NCI-H460 (cell line): ENCODE results near the gene LSM12. TPM values are rescaled to one million over a fixed set of nuclear protein-coding genes. Genes with fewer than 3 reads are reported as not detected.

Experiments used
- DNase-seq: peaks from one replicate; pipeline ENCODE4 v3.0.0-alpha.2; 2016; ENCODE audit warnings: low read depth; ENCODE audit errors: extremely low read depth
- small RNA-seq, 2 experiments: library from RNA; depleted of rRNA; stranded (forward); fragments of <200 nt; gene quantifications; one replicate each; pipeline ENCODE3, GENCODE V24; 2014
- total RNA-seq: library from RNA; depleted of rRNA; stranded (reverse); fragments of >200 nt; shearing (Covaris generic); gene quantifications from 2 replicates; pipeline ENCODE4 v1.2.3, GENCODE V29; 2014; rRNA removed

LSM12 gene
- total RNA-seq, 1 experiment from 2014 or later: 76.3 TPM

- DNase-seq: peak; percentile 70
These were observed 72.0 kb downstream of the LSM12 start for GRCh38 chr17:43994272-43995149.

DNA sequence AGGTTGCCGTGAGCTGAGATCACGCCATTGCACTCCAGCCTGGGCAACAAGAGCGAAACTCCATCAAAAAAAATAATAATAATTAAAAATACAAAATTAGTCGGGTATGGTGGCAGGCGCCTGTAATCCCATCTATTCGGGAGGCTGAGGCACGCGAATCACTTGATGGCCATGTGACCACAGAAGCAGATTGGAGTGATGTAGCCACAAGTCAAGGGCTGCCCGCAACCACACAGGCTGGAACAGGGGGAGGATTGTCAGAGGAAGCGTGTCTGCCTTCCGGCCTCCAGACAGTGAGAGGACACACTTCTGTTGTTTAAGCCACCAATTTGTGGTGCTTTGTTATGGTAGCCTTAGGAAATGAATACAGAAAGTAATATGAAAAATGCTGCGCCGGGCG, 73.8 kb downstream of the LSM12 start:
- no peak for DNase-seq

GRCh38 chr17:43988301-43988700, 78.2 kb downstream of the LSM12 start:
- DNase-seq: no peak

GRCh38 chr17:43987131-43988021, 79.1 kb downstream of the LSM12 start:
- no peak for DNase-seq

DNA sequence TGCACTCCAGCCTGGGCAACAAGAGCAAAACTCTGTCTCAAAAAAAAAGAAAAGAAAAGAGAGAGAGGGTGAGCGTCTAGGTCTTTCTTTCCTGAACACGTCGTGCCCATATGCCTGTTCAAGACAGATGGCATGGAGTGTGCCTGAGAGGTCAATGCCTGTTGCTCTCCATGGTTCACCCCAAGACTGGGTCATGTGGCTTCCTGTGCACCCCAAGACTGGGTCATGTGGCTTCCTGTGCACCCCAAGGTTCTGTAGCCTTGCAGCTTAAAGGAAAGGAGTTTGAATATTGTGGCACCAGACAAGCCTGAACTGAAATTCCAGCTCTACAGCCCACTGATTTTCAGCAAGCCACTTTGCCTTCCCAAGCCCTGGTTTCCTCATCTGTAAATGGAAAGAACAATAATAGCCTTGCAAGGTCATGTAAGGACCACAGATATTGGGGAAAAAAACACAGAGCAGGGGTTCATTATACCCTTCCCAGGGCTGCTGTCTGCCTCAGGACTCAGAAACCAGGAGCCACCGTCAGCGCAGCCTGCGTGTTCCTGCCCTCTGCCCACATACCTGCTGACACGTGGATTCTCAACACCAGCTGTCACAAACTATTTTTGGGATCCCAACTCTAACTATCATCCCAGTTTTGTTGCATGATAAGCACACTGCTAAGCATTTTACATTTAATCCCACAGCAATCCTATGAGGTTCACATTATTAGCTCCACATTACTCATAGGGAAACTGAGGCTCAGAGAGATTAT, 80.1 kb downstream of the LSM12 start:
- no peak for DNase-seq

DNA sequence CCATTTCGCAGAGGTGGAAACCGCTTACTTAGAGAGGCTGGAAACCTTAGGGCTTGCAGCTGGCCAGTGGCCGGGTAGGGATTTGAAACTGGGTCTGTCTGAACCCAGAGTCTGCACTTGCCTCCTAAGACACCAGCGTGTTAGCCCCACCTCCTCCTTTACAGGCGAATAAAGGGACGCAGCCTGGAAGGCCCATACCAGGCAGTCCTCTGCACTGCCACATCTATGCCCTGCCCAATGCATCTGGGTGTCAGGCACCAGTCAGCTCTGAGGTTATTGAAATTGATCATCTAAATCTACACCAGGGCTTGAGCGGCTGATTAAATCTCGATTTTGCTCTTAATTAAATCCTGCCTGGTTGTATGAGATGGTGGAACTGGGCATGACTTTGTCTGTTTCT, 82.0 kb downstream of the LSM12 start:
- no peak for DNase-seq

Small RNA genes within 50 kb of the gene (small RNA-seq; reads per million reads assigned to genes)
- 0 to 0.12 reads per million in 2 experiments for gene RF00012

Other genes starting within 250 kb of the LSM12 start
- 9.6 and 13.4 TPM in 2 replicates for gene MPP3, start 233.5 kb downstream of the LSM12 start, total RNA-seq
- gene CD300LG, start 219.5 kb downstream of the LSM12 start, total RNA-seq: not detected in 2 replicates
- gene MPP2, start 159.1 kb downstream of the LSM12 start, total RNA-seq: 0.29 and 0.74 TPM in 2 replicates
- not detected in 2 replicates for gene PPY, start 124.2 kb downstream of the LSM12 start, total RNA-seq
- gene PYY, start 112.7 kb downstream of the LSM12 start, total RNA-seq: not detected in 2 replicates
- 0.25 and 0.58 TPM in 2 replicates for gene NAGS, start 62.0 kb downstream of the LSM12 start, total RNA-seq
- gene TMEM101, start 51.7 kb downstream of the LSM12 start, total RNA-seq: 40.0 and 44.6 TPM in 2 replicates
- 59.3 and 62.0 TPM in 2 replicates for gene G6PC3, start 4.1 kb upstream of the LSM12 start, total RNA-seq
- gene HDAC5, start 57.0 kb upstream of the LSM12 start, total RNA-seq: 6.3 and 8.9 TPM in 2 replicates
- gene HROB, start 75.3 kb upstream of the LSM12 start, total RNA-seq: 4.0 and 4.8 TPM in 2 replicates
- not detected in 2 replicates for gene ASB16, start 104.0 kb upstream of the LSM12 start, total RNA-seq
- gene TMUB2, start 120.3 kb upstream of the LSM12 start, total RNA-seq: 28.6 and 32.6 TPM in 2 replicates
- gene ATXN7L3, start 133.2 kb upstream of the LSM12 start, total RNA-seq: 42.0 and 44.1 TPM in 2 replicates
- 44.2 and 49.8 TPM in 2 replicates for gene UBTF, start 153.0 kb upstream of the LSM12 start, total RNA-seq
- not detected in 2 replicates for gene SLC4A1, start 201.5 kb upstream of the LSM12 start, total RNA-seq
- gene RUNDC3A, start 241.9 kb upstream of the LSM12 start, total RNA-seq: not detected in 2 replicates